Hepatocyte (in vitro differentiated cells): ENCODE measurements around the gene SOX14.

Experiments
- EZH2 ChIP-seq: fragments of 200-600 bp; sonication (generic); IDR thresholded peaks from 2 replicates; pipeline ENCODE4 v1.6.1; 2016; ENCODE audit warnings: antibody characterized with exemption, mild to moderate bottlenecking, borderline replicate concordance
- EZH2phosphoT487 ChIP-seq: fragments of 200-600 bp; sonication (generic); IDR thresholded peaks from one replicate; pipeline ENCODE4 v1.6.1; 2018; ENCODE audit warnings: antibody characterized with exemption, mild to moderate bottlenecking, low read depth, moderate library complexity; ENCODE audit not compliant: unreplicated experiment, severe bottlenecking
- TF ChIP-seq, protein P1 (sequence below): fragments of 200-600 bp; sonication (generic); IDR thresholded peaks from 2 replicates; pipeline ENCODE4 v1.5.1; 2016; ENCODE audit warnings: antibody characterized with exemption, mild to moderate bottlenecking; ENCODE audit not compliant: poor library complexity

DNA sequence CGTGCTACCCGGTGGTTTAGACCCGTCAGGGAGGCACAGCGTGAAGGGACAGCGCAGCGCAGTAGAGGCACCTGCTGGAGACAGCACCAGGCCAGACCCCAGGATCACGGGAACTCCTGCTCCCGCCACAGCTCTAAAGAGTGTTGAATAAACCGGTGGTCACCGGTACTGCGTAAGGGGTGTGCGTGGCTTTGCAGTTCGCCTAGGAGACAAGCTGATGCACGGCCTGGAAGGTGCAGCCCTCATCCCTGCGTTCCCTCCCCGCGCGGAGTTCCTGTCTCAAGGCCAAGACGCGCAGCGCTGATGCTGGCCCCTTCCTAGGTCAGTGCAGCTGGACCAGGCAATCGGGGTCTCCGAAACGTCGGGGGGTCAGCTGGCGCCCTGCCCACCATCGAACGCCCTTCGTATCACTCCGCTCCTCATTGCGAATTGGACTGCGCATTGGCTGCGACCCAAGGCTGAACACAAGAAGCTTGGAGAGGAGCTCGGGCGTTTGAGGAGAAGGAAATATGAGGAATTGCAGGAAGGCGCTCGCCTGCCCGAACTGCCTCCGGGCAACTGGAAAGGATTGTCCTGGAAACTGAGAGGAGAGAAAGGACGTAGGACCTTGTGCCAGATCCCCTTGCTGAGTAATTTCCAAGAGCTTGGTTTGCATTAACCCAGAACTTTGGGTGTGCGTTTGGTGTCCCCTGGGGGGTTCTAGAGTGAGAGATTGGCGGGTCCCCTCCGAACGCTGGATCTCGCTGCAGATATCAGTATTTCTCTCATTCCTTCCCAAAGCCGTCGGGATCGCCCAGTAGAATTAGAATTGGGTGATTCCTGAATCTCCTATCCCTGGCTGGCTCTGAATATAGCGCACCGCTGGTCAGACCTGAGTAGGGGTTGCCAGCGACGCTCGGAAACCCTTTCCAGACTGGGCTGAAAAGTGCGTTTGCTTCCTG lies 2.3 kb upstream of the SOX14 start:
- TF ChIP-seq, protein P1, sequence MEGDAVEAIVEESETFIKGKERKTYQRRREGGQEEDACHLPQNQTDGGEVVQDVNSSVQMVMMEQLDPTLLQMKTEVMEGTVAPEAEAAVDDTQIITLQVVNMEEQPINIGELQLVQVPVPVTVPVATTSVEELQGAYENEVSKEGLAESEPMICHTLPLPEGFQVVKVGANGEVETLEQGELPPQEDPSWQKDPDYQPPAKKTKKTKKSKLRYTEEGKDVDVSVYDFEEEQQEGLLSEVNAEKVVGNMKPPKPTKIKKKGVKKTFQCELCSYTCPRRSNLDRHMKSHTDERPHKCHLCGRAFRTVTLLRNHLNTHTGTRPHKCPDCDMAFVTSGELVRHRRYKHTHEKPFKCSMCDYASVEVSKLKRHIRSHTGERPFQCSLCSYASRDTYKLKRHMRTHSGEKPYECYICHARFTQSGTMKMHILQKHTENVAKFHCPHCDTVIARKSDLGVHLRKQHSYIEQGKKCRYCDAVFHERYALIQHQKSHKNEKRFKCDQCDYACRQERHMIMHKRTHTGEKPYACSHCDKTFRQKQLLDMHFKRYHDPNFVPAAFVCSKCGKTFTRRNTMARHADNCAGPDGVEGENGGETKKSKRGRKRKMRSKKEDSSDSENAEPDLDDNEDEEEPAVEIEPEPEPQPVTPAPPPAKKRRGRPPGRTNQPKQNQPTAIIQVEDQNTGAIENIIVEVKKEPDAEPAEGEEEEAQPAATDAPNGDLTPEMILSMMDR = no peak
- TF ChIP-seq EZH2 (no peak), EZH2phosphoT487 (peak; percentile 36)
